Ectodermal cell (in vitro differentiated cells): ENCODE results near the gene ZNF687. TPM values are rescaled to one million over a fixed set of nuclear protein-coding genes. Genes with fewer than 3 reads are reported as not detected.
A peak's percentile ranks its signal among the peaks of the same experiment; 100 is the strongest.

Source experiments
- H3K27ac ChIP-seq: 2 replicates; pipeline ENCODE4 v1.7.0; 2013; ENCODE audit warnings: mild to moderate bottlenecking, low read depth, low read length; ENCODE audit not compliant: insufficient read depth, poor library complexity, severe bottlenecking
- H3K27me3 ChIP-seq: 2 replicates; pipeline ENCODE4 v1.7.0; 2013; ENCODE audit warnings: mild to moderate bottlenecking, low read length; ENCODE audit not compliant: insufficient read depth, control insufficient read depth, poor library complexity, severe bottlenecking
- H3K36me3 ChIP-seq: one replicate; pipeline ENCODE4 v1.7.0; 2013; ENCODE audit warnings: low read length; ENCODE audit not compliant: control insufficient read depth, insufficient read depth
- H3K4me1 ChIP-seq: one replicate; pipeline ENCODE4 v1.7.0; 2013; ENCODE audit warnings: low read length; ENCODE audit not compliant: control insufficient read depth, insufficient read depth
- H3K4me3 ChIP-seq: 2 replicates; pipeline ENCODE4 v1.7.0; 2013; ENCODE audit warnings: low read depth, low read length, control low read depth; ENCODE audit not compliant: insufficient read depth
- H3K9me3 ChIP-seq: 2 replicates; pipeline ENCODE4 v1.7.0; 2013; ENCODE audit warnings: mild to moderate bottlenecking, low read length, moderate library complexity; ENCODE audit not compliant: control insufficient read depth
- WGBS, 2 experiments: methylation state at CpG; one replicate each; pipeline ENCODE4 v1.1.7; 2013; ENCODE audit warnings: missing lambda C conversion rate in 2 of 2; 5-methylcytosine and 5-hydroxymethylcytosine counted together
- polyA plus RNA-seq, 4 experiments: library from polyadenylated mRNA; stranded (reverse); fragments of 50-300 nt; gene quantifications; one replicate each; pipeline ENCODE4 v1.2.3, GENCODE V29; 2013

ZNF687 gene, protein sequence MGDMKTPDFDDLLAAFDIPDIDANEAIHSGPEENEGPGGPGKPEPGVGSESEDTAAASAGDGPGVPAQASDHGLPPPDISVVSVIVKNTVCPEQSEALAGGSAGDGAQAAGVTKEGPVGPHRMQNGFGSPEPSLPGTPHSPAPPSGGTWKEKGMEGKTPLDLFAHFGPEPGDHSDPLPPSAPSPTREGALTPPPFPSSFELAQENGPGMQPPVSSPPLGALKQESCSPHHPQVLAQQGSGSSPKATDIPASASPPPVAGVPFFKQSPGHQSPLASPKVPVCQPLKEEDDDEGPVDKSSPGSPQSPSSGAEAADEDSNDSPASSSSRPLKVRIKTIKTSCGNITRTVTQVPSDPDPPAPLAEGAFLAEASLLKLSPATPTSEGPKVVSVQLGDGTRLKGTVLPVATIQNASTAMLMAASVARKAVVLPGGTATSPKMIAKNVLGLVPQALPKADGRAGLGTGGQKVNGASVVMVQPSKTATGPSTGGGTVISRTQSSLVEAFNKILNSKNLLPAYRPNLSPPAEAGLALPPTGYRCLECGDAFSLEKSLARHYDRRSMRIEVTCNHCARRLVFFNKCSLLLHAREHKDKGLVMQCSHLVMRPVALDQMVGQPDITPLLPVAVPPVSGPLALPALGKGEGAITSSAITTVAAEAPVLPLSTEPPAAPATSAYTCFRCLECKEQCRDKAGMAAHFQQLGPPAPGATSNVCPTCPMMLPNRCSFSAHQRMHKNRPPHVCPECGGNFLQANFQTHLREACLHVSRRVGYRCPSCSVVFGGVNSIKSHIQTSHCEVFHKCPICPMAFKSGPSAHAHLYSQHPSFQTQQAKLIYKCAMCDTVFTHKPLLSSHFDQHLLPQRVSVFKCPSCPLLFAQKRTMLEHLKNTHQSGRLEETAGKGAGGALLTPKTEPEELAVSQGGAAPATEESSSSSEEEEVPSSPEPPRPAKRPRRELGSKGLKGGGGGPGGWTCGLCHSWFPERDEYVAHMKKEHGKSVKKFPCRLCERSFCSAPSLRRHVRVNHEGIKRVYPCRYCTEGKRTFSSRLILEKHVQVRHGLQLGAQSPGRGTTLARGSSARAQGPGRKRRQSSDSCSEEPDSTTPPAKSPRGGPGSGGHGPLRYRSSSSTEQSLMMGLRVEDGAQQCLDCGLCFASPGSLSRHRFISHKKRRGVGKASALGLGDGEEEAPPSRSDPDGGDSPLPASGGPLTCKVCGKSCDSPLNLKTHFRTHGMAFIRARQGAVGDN
- polyA plus RNA-seq (2013, experiment 1 of 4) = 32.5 TPM
- polyA plus RNA-seq (2013, experiment 2 of 4) = 43.5 TPM
- polyA plus RNA-seq (2013, experiment 3 of 4) = 30.0 TPM
- polyA plus RNA-seq (2013, experiment 4 of 4) = 35.0 TPM

GRCh38 chr1:151281969-151282882, at the start of gene ZNF687:
ZNF687 (plus strand) TSS chr1:151282299; CDS start chr1:151286292, 3,993 bp downstream.
- Histone ChIP-seq H3K36me3 (peaks cover 9% of the 10 kb centered on the region), H3K9me3 (no peaks in the 10 kb centered on the region), H3K27ac (peak within 1 kb of the TSS; percentile 100), H3K27me3 (no peaks in the 10 kb centered on the region), H3K4me3 (peak within 1 kb of the TSS; percentile 99), H3K4me1 (peaks cover 12% of the 10 kb centered on the region)
- 0% methylated on average over 73 to 74 of the region's 74 CpGs for WGBS, 2 experiments

DNA sequence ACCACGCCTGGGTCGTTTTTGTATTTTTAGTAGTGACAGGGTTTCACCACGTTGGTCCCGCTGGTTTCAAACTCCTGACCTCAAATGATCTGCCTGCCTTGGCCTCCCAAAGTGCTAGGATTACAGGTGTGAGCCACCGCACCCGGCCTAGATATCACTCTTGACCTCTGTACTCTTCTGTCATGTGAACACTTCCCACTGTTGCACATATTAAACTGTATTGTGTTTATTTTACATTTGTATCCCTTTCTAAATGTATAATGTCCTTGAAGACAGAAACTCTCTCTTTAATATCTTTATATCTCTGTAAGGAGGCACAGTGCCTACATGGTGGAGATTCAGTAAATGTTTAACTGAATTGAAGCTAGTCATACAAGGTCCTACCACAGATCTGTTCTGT, 46.9 kb upstream of the ZNF687 start:
- H3K4me3 ChIP-seq = no peak overlapping the region
- H3K36me3 ChIP-seq = peaks cover 79% of the 10 kb centered on the region
- no peaks in the 10 kb centered on the region for H3K9me3 ChIP-seq
- 87% methylated on average over 6 of the region's 6 CpGs for WGBS, 2 experiments
- no peak overlapping the region for H3K27ac ChIP-seq
- no peaks in the 10 kb centered on the region for H3K27me3 ChIP-seq
- H3K4me1 ChIP-seq = no peaks in the 10 kb centered on the region

- Histone ChIP-seq H3K4me1 (no peaks in the 10 kb centered on the region), H3K27ac (no peak overlapping the region)
Measured at GRCh38 chr1:151237678-151238466, 44.2 kb upstream of the ZNF687 start.

GRCh38 chr1:151238467-151238739, 43.7 kb upstream of the ZNF687 start:
- Histone ChIP-seq H3K36me3 (peaks cover 84% of the 10 kb centered on the region), H3K9me3 (no peaks in the 10 kb centered on the region), H3K27me3 (no peaks in the 10 kb centered on the region), H3K4me1 (no peaks in the 10 kb centered on the region), H3K4me3 (no peak overlapping the region), H3K27ac (no peak overlapping the region)
- WGBS, 2 experiments = 94 to 97% methylated on average over 1 of the region's 1 CpG

More at GRCh38 chr1:151237678-151238466, 44.2 kb upstream of the ZNF687 start:
- WGBS, 2 experiments = 93 to 98% methylated on average over 4 of the region's 4 CpGs
- Histone ChIP-seq H3K4me3 (no peak overlapping the region), H3K36me3 (peaks cover 79% of the 10 kb centered on the region), H3K27me3 (no peaks in the 10 kb centered on the region), H3K9me3 (no peaks in the 10 kb centered on the region)

- 91 to 98% methylated on average over 2 of the region's 2 CpGs for WGBS, 2 experiments
- no peak overlapping the region for H3K4me3 ChIP-seq
- no peaks in the 10 kb centered on the region for H3K4me1 ChIP-seq
- no peak overlapping the region for H3K27ac ChIP-seq
- no peaks in the 10 kb centered on the region for H3K9me3 ChIP-seq
- no peaks in the 10 kb centered on the region for H3K27me3 ChIP-seq
- peaks cover 65% of the 10 kb centered on the region for H3K36me3 ChIP-seq
Measured at GRCh38 chr1:151242442-151242841, 39.7 kb upstream of the ZNF687 start.

GRCh38 chr1:151243683-151244216, 38.3 kb upstream of the ZNF687 start:
- H3K4me1 ChIP-seq = no peaks in the 10 kb centered on the region
- 92 to 98% methylated on average over 4 of the region's 5 CpGs for WGBS, 2 experiments
- no peak overlapping the region for H3K27ac ChIP-seq
- peaks cover 65% of the 10 kb centered on the region for H3K36me3 ChIP-seq
- H3K4me3 ChIP-seq = no peak overlapping the region
- H3K9me3 ChIP-seq = no peaks in the 10 kb centered on the region
- H3K27me3 ChIP-seq = no peaks in the 10 kb centered on the region

DNA sequence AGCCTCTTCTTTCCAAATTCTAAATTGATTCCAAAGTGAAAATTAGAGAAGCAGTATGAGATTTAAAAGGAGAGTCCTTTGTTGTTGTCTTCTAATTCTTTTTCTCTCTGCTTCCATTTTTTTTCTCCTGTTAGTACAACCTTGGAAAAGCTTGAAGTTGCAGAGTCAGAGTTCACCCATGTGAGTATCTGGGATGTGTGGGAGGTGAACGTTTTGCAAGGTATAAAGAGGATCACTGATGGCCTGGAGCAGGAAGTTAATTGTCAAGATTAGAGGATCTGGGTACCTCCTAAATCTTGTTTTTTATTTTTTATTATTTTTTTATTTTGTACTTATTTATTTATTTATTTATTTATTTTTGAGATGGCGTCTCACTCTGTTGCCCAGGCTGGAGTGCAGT, 35.3 kb upstream of the ZNF687 start:
- H3K27ac ChIP-seq = no peak overlapping the region
- no peak overlapping the region for H3K4me3 ChIP-seq
- no peaks in the 10 kb centered on the region for H3K9me3 ChIP-seq
- H3K4me1 ChIP-seq = no peaks in the 10 kb centered on the region
- 96% methylated on average over 2 of the region's 2 CpGs for WGBS, 2 experiments
- no peaks in the 10 kb centered on the region for H3K27me3 ChIP-seq
- H3K36me3 ChIP-seq = peaks cover 55% of the 10 kb centered on the region

GRCh38 chr1:151251656-151252470, 30.2 kb upstream of the ZNF687 start:
- Histone ChIP-seq H3K36me3 (peaks cover 24% of the 10 kb centered on the region), H3K4me3 (no peak overlapping the region), H3K27ac (no peak overlapping the region), H3K9me3 (no peaks in the 10 kb centered on the region), H3K4me1 (peaks cover 6% of the 10 kb centered on the region), H3K27me3 (no peaks in the 10 kb centered on the region)
- 86 to 87% methylated on average over 14 of the region's 16 CpGs for WGBS, 2 experiments
